H1 (cell line): ENCODE results near the gene SLX4IP. TPM values are rescaled to one million over a fixed set of nuclear protein-coding genes. Genes with fewer than 3 reads are reported as not detected.
A peak's percentile ranks its signal among the peaks of the same experiment; 100 is the strongest.

Experiments
- ASH2L ChIP-seq: fragments of 200-600, 300-600 bp; sonication (generic); IDR thresholded peaks from one replicate; pipeline ENCODE4 v1.7.1; 2017; ENCODE audit warnings: low read length
- BRCA1 ChIP-seq: IDR thresholded peaks from 2 replicates; pipeline ENCODE4 v1.6.1; 2012; ENCODE audit warnings: low read depth, low read length, improper control_type of control experiment
- CBX5 ChIP-seq: fragments of 300-800, 300-1000 bp; sonication (generic); IDR thresholded peaks from 2 replicates; pipeline ENCODE4 v1.7.1; 2016; ENCODE audit warnings: antibody characterized with exemption, low read length, low read depth
- PHF8 ChIP-seq: fragments of 200-600 bp; sonication (generic); conservative IDR thresholded peaks from 2 replicates; pipeline ENCODE4 v1.7.1; 2012; ENCODE audit warnings: low read depth, mild to moderate bottlenecking, inconsistent platforms, low read length, moderate library complexity
- RAD21 ChIP-seq, 2 experiments: IDR thresholded peaks in 1 of 2; conservative IDR thresholded peaks in 1 of 2; 2 replicates each; pipeline ENCODE4 v1.6.1; 2011; ENCODE audit warnings: low read depth in 2 of 2, low read length in 2 of 2, improper control_type of control experiment in 1 of 2, inconsistent platforms in 1 of 2, mild to moderate bottlenecking in 1 of 2, moderate library complexity in 1 of 2
- RBBP5 ChIP-seq: IDR thresholded peaks from 2 replicates; pipeline ENCODE4 v1.7.1; 2012; ENCODE audit warnings: low read depth, mild to moderate bottlenecking, inconsistent platforms, low read length, moderate library complexity, borderline replicate concordance
- SIN3A ChIP-seq, 2 experiments: IDR thresholded peaks in 1 of 2; conservative IDR thresholded peaks in 1 of 2; 2 replicates each; pipeline ENCODE4 v1.6.1; 2011 to 2012; ENCODE audit warnings: low read length in 2 of 2, improper control_type of control experiment in 1 of 2, low read depth in 1 of 2, mild to moderate bottlenecking in 1 of 2
- SRF ChIP-seq: IDR thresholded peaks from 2 replicates; pipeline ENCODE4 v1.6.1; 2011; ENCODE audit warnings: mild to moderate bottlenecking, low read depth, low read length, moderate library complexity
- TAF1 ChIP-seq: IDR thresholded peaks from 2 replicates; pipeline ENCODE4 v1.6.1; 2011; ENCODE audit warnings: mild to moderate bottlenecking, low read depth, low read length
- TAF7 ChIP-seq: optimal IDR thresholded peaks from 2 replicates; pipeline ENCODE3; 2011; ENCODE audit warnings: low read depth, mild to moderate bottlenecking, inconsistent platforms, low read length, moderate library complexity, borderline replicate concordance
- TBP ChIP-seq: IDR thresholded peaks from 2 replicates; pipeline ENCODE4 v1.6.1; 2011; ENCODE audit warnings: low read depth, low read length, improper control_type of control experiment
- polyA plus RNA-seq, 7 experiments: library from polyadenylated mRNA; depleted of rRNA in 3 of 7; stranded (reverse) in 5 of 7; unstranded in 2 of 7; fragments of >200 nt in 5 of 7; fragments of 200-250 nt in 2 of 7; gene quantifications; 1 replicate in 5 of 7; 2 replicates in 1 of 7; 4 replicates in 1 of 7; pipeline versions ENCODE4 v1.2.1 to v1.2.3, GENCODE V29; 2011 to 2013; ENCODE audit warnings: missing spikeins in 2 of 7, mixed read lengths in 2 of 7
- total RNA-seq: library from RNA; stranded (reverse); fragmentation: NEBNext Ultra II Directional; extraction: Animal tissue kit (Norgen Biotek cat#: 25700); gene quantifications from 2 replicates; pipeline ENCODE4 v1.2.1, GENCODE V29; 2021

The SLX4IP gene
- total and polyA plus RNA-seq, 2 of the 8 experiments (the other 6 are each of a cell fraction or from before 2014, with no cell fraction given), result 2.4 to 8.7 TPM

- TF ChIP-seq RAD21 (IDR thresholded peaks at IDR 0.05 in 1 of 2, conservative IDR thresholded peaks at IDR 0.05 in 1 of 2; ENCODE audit: low read depth in 2 of 2, low read length in 2 of 2) (peak; percentile 75 to 82), PHF8 (no peak), CBX5 (no peak), SRF (no peak), SIN3A (conservative IDR thresholded peaks at IDR 0.05 in 1 of 2, IDR thresholded peaks at IDR 0.05 in 1 of 2; ENCODE audit: low read depth in 1 of 2, low read length in 2 of 2) (no peak), TAF7 (peak; percentile 21), TAF1 (peak; percentile 53; the same call in 1 of the 2 replicates), ASH2L (no peak), BRCA1 (no peak), RBBP5 (0 out of 2 replicates have a peak, but pooled peaks have one; percentile 0), TBP (0 out of 2 replicates have a peak, but pooled peaks have one; percentile 33)
- TF ChIP-seq, all 59 proteins: peak for 7
These were observed 239.8 kb downstream of the SLX4IP start (continued) for GRCh38 chr20:10674684-10675449.
